ENCODE results near the gene FBLN5.

The FBLN5 gene

DNA sequence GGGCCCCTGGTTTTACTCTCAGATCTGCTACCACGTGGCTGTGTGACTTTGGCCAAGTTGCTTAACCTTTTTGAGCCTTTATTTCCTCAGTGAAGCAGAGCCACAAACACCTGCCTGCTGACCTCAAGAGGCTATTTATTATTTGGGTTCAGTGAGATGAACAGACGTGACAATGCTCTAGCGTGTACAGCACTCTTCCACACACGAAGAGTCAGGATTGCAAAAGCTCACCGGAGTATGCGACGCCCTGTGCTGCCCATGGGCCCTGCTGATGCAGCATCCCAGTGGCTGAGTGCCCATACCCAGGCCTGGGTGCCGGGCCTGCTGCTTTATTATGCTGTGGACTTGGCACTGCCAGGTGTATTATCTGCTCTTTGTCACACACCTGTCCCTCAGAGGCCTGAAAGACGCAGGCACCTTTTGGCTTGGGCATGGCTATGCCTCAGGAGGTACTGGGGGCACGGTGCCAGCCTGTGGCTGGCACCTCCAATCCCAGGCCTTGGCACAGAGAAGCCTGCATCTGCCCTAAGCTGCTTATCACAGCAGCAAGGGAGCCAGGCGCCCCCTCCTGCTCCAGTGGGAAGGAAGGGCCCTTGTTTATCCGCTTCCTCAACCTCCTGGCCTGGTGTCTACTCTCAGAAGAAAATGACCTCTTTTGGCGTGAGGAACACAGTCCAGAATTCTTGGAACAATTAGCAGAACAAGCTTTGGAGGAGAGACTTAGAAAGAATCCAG lies 57.9 kb downstream of the FBLN5 start:
- H3K27ac Mint-ChIP-seq, result no peak overlapping the region
- H3K27me3 Mint-ChIP-seq, result no peaks in the 10 kb centered on the region
- no peaks in the 10 kb centered on the region for H3K36me3 Mint-ChIP-seq (ENCODE audit: low read depth)
- H3K4me3 Mint-ChIP-seq, result no peak overlapping the region
- H3K4me1 Mint-ChIP-seq (ENCODE audit: low read depth), result peaks cover 49% of the 10 kb centered on the region
- H3K9me3 Mint-ChIP-seq, result no peaks in the 10 kb centered on the region

DNA sequence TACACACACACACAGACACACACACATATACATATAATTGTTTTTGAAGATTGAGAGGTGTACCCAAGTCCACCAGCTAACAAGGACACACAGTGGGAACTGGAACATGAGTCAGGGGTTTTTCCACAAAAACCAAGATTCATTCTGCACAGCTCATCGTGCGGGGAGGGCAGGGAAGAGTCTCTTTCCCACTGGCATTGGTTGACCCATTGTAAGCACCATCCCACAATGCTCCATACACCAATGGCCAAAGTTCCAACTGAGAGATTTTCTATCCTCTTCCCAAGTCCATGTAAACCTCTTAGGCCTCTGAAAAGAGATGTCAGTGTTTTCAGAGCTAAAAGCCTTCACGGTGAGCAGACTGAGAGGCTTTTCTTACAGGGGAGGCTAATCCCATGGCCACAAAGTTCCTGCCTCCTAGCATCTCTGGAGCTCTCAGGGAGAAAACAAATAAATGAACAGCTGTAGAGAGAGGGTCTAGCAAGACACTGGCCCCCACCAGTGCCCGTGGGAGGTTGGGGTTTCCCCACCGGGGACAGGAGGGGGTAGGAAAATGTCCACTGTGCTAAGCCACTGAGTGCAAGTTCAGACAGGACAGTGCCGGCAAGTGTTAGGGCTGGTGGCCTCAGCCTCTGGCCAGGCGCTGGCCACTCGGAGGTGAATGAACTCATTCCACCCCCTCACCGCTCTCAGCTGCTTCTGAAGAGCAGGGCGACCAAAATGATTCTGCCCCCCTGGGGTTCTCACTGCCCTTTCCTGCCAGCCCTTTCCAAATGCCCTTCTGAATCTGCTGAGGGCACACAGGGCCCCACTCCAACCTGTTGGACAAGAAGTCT lies 58.6 kb downstream of the FBLN5 start:
- peaks cover 48% of the 10 kb centered on the region for H3K4me1 Mint-ChIP-seq (ENCODE audit: low read depth)
- H3K36me3 Mint-ChIP-seq (ENCODE audit: low read depth), result no peaks in the 10 kb centered on the region
- no peaks in the 10 kb centered on the region for H3K9me3 Mint-ChIP-seq
- no peaks in the 10 kb centered on the region for H3K27me3 Mint-ChIP-seq
- no peak overlapping the region for H3K4me3 Mint-ChIP-seq
- H3K27ac Mint-ChIP-seq, result peak overlapping the region; percentile 67

DNA sequence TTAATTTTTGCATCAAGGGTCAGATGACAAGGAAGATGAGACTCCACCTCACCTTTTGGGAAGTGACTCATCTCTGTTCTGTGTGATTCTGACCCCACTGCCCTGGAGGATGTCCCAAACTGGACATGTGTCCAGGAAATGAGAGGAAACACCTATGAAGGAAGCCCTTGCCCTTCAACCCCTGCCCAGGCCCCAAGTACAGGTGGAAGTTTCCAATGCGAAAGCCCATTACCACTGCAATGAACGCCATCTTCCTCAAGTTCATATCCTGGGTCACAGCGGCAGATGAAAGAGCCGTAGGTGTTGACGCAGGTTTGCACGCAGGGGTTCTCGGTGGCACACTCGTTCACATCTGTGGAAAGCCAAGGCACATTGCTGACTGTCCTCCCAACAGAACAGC lies 60.5 kb downstream of the FBLN5 start:
- Mint-ChIP-seq H3K4me1 (ENCODE audit: low read depth) (peaks cover 31% of the 10 kb centered on the region), H3K9me3 (no peaks in the 10 kb centered on the region), H3K4me3 (no peak overlapping the region), H3K27ac (no peak overlapping the region), H3K27me3 (no peaks in the 10 kb centered on the region), H3K36me3 (ENCODE audit: low read depth) (no peaks in the 10 kb centered on the region)

- Mint-ChIP-seq H3K27ac (no peak overlapping the region), H3K4me1 (ENCODE audit: low read depth) (peaks cover 29% of the 10 kb centered on the region)
Observed at GRCh38 chr14:91885839-91886238, 61.7 kb downstream of the FBLN5 start.

DNA sequence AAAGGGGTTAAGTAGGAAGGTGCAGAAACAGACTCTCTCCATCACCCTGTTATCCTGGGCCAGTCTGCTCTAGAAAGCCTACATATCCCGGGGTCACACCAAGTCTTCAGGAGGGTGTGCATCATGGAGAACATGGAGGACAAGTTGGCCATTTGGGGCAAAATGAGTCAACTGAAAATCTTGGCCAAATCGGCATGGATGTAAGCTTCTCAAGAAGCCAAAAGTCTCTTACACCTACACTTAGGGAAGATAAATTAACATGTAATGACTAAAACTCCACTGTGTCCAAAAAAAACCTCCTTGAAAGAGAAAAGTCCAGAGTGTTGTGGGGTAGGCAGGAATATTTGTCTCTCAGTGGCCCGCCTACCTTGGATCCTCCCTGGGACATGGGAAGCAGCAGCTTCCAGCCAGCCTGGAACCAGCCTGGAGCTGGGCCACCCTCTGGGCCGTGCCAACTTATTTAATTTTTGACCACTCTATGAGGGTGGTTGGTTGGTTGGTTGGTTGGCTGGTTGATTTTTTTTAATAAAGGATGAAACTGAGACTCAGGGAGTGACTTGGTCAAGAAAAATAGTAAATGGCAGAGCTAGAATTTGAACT lies 62.3 kb downstream of the FBLN5 start:
- peaks cover 29% of the 10 kb centered on the region for H3K4me1 Mint-ChIP-seq (ENCODE audit: low read depth)
- H3K4me3 Mint-ChIP-seq, result no peak overlapping the region
- no peaks in the 10 kb centered on the region for H3K36me3 Mint-ChIP-seq (ENCODE audit: low read depth)
- H3K27ac Mint-ChIP-seq, result no peak overlapping the region
- no peaks in the 10 kb centered on the region for H3K27me3 Mint-ChIP-seq
- H3K9me3 Mint-ChIP-seq, result no peaks in the 10 kb centered on the region

More at GRCh38 chr14:91885839-91886238, 61.7 kb downstream of the FBLN5 start:
- H3K9me3 Mint-ChIP-seq, result no peaks in the 10 kb centered on the region
- no peaks in the 10 kb centered on the region for H3K27me3 Mint-ChIP-seq
- H3K36me3 Mint-ChIP-seq (ENCODE audit: low read depth), result no peaks in the 10 kb centered on the region
- H3K4me3 Mint-ChIP-seq, result no peak overlapping the region

DNA sequence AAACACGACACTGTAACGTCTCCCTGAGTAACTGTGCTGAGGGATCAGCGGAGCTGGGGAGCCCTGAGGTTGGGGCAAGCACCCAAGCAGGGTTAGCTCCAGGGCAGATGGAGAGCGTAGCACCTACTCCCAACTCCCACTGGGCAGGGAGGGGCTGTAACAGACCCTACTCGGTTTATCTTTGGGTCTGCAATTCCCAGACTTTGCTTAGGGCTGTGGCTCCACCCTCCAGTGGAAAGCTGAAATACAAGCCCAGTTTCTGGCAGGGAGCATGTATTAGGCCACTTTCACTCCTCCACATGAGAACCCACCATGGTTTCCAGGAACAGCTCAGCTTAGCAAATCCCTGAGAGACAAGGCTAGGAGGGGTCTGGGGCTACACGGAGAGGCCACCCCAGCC lies 62.8 kb downstream of the FBLN5 start:
- Mint-ChIP-seq H3K9me3 (no peaks in the 10 kb centered on the region), H3K27ac (no peak overlapping the region), H3K27me3 (no peaks in the 10 kb centered on the region), H3K36me3 (ENCODE audit: low read depth) (no peaks in the 10 kb centered on the region), H3K4me1 (ENCODE audit: low read depth) (peaks cover 28% of the 10 kb centered on the region), H3K4me3 (no peak overlapping the region)

GRCh38 chr14:91883753-91884152 lies 63.7 kb downstream of the FBLN5 start:
- no peak overlapping the region for H3K4me3 Mint-ChIP-seq
- peaks cover 20% of the 10 kb centered on the region for H3K4me1 Mint-ChIP-seq (ENCODE audit: low read depth)
- H3K9me3 Mint-ChIP-seq, result no peaks in the 10 kb centered on the region
- no peaks in the 10 kb centered on the region for H3K27me3 Mint-ChIP-seq
- no peak overlapping the region for H3K27ac Mint-ChIP-seq
- H3K36me3 Mint-ChIP-seq (ENCODE audit: low read depth), result no peaks in the 10 kb centered on the region

DNA sequence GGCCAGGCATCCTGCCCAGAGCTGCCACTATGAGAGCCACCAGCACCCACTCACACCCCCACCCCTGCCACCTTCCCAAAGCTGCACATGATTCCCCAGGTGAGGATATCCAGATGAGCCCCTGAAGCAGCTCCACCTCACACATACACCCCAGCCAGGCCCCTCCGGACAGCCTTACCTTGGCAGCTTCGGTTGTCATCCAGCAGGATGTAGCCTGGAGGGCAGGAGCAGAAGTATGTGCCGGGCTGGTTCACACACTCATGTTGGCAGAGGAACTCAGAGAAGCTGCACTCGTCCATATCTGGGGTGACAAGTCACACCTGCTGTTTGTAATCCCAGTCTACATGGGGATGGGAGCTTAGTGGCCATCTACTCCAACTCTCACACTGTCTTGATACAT lies 64.7 kb downstream of the FBLN5 start:
- Mint-ChIP-seq H3K27me3 (no peaks in the 10 kb centered on the region), H3K9me3 (no peaks in the 10 kb centered on the region), H3K4me3 (no peak overlapping the region), H3K27ac (no peak overlapping the region), H3K36me3 (ENCODE audit: low read depth) (no peaks in the 10 kb centered on the region), H3K4me1 (ENCODE audit: low read depth) (peaks cover 17% of the 10 kb centered on the region)

GRCh38 chr14:91882369-91882768 lies 65.1 kb downstream of the FBLN5 start:
- no peaks in the 10 kb centered on the region for H3K9me3 Mint-ChIP-seq
- no peaks in the 10 kb centered on the region for H3K27me3 Mint-ChIP-seq
- H3K4me3 Mint-ChIP-seq, result no peak overlapping the region
- H3K27ac Mint-ChIP-seq, result no peak overlapping the region
- peaks cover 17% of the 10 kb centered on the region for H3K4me1 Mint-ChIP-seq (ENCODE audit: low read depth)
- H3K36me3 Mint-ChIP-seq (ENCODE audit: low read depth), result no peaks in the 10 kb centered on the region

DNA sequence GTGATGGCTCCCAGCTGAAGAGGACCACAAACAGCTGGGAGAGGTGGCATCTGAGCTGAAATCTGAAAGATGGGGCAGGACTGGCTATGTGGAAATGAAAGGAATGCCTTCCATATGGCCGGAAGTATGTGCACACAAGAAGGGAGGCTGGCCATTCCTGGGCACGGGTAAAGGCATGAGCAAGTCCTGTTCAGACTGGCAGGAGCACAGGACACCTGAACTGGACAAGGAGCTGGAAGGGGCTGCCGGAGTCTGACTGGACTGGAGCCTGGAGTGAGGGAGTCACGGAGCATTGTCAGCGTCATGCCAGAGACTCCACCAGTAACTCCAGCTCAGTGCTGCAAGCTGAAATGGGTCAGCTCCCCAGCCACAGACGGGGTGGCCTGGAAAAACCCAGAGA lies 68.3 kb downstream of the FBLN5 start:
- H3K4me1 Mint-ChIP-seq (ENCODE audit: low read depth), result peaks cover 34% of the 10 kb centered on the region
- H3K36me3 Mint-ChIP-seq (ENCODE audit: low read depth), result no peaks in the 10 kb centered on the region
- no peak overlapping the region for H3K27ac Mint-ChIP-seq
- no peaks in the 10 kb centered on the region for H3K27me3 Mint-ChIP-seq
- no peak overlapping the region for H3K4me3 Mint-ChIP-seq
- H3K9me3 Mint-ChIP-seq, result no peaks in the 10 kb centered on the region

- Mint-ChIP-seq H3K4me1 (ENCODE audit: low read depth) (peaks cover 44% of the 10 kb centered on the region), H3K27ac (no peak overlapping the region), H3K36me3 (ENCODE audit: low read depth) (no peaks in the 10 kb centered on the region), H3K4me3 (no peak overlapping the region), H3K9me3 (no peaks in the 10 kb centered on the region), H3K27me3 (no peaks in the 10 kb centered on the region)
Observed at GRCh38 chr14:91878274-91878673, 69.2 kb downstream of the FBLN5 start.

DNA sequence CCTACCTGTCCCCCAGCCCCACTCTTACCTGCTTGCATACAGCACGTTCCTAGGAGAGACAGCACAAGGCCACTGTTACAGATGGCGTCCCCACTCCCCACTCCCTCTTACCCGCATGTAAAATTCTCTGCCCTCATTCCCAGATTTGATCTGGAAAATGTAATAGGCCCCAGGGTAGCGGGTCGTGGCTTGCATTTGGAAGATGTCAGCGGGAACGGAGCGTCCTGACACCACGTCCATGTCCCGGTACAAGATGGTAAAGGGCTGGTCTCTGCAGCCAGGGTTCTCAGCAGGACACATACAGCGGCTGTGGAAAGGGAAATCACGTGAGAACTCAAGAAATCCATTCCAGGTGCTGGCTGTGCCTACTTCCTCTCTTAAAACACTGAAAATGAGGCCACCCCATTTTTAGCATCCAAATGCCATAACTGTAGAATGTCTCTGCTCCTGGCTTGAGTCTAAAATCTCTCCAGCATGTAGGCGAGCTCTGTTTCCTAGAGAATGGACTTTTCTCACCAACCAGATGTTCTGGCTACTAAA lies 70.0 kb downstream of the FBLN5 start:
- Mint-ChIP-seq H3K36me3 (ENCODE audit: low read depth) (no peaks in the 10 kb centered on the region), H3K27me3 (no peaks in the 10 kb centered on the region), H3K4me3 (no peak overlapping the region), H3K9me3 (no peaks in the 10 kb centered on the region), H3K27ac (no peak overlapping the region), H3K4me1 (ENCODE audit: low read depth) (peaks cover 52% of the 10 kb centered on the region)

GRCh38 chr14:91876492-91876891 lies 71.0 kb downstream of the FBLN5 start:
- Mint-ChIP-seq H3K9me3 (no peaks in the 10 kb centered on the region), H3K27me3 (no peaks in the 10 kb centered on the region), H3K4me1 (ENCODE audit: low read depth) (peaks cover 61% of the 10 kb centered on the region), H3K27ac (no peak overlapping the region), H3K4me3 (no peak overlapping the region), H3K36me3 (ENCODE audit: low read depth) (no peaks in the 10 kb centered on the region)

DNA sequence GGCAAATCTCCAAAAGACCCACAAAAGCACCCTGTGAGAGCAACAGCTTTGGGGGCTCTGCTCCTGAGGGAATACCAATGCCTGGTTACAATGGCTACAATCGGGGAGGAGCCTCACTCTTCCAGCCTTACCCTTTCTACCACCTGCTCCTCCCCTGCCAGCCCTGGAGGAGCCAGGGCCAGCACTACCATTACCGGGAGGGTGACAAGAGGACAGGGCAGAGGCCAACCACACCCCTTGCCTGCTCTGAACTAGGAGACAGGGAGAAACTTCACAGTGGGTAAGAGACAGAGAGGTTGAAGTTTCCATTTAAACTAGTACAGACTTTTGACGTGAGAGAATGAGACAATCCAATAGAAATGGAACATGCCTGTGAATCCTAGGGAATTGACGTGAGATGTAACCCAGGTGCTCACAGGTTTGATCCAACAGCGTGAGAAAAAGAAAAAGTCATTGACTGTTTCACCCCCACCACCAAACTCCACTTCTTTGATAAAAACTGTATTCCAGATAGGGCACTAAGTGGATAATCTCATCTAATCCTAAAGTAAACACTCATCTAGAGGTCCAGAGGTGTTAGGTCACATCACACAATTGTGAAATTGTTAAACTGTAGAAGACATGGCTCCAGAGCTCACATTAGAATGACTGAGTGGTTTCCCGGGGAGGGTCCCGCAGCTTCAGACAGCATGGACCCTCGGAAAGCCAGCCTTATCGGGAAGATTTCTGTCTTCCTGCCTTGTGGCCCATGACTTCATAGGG lies 71.8 kb downstream of the FBLN5 start:
- Mint-ChIP-seq H3K27ac (no peak overlapping the region), H3K36me3 (ENCODE audit: low read depth) (no peaks in the 10 kb centered on the region), H3K4me1 (ENCODE audit: low read depth) (peaks cover 61% of the 10 kb centered on the region), H3K27me3 (no peaks in the 10 kb centered on the region), H3K4me3 (no peak overlapping the region), H3K9me3 (no peaks in the 10 kb centered on the region)
